GM10248 (cell line): Measurements from ENCODE around the gene ZSWIM3.

Source experiments
- CTCF ChIA-PET: fragments of 300-600 bp; sonication (Branson Sonifier 250); formaldehyde crosslinking; extraction: SDS; loops from one replicate; lab custom pipeline; 2021; ENCODE audit warnings: antibody characterized with exemption; lab: Yijun Ruan, JAX
- POLR2A ChIA-PET: fragments of 350-650 bp; sonication (Branson Sonifier 250); formaldehyde crosslinking; extraction: SDS; loops from one replicate; lab custom pipeline; 2020; ENCODE audit warnings: antibody characterized with exemption; lab: Yijun Ruan, JAX
- DNase-seq: peaks from one replicate; pipeline ENCODE4 v3.0.0; 2012; ENCODE audit errors: extremely low spot score
- CTCF ChIP-seq: IDR thresholded peaks from 2 replicates; pipeline ENCODE4 v1.5.1; 2012; ENCODE audit warnings: mild to moderate bottlenecking, low read depth; ENCODE audit errors: extremely low read depth, missing control alignments, control extremely low read depth

The ZSWIM3 gene

GRCh38 chr20:45857114-45857881 is at the start of gene ZSWIM3, which contains the start of gene ACOT8:
ZSWIM3 (plus strand) TSS chr20:45857614; CDS start chr20:45857826, 212 bp downstream.
ACOT8 (minus strand) TSS chr20:45857392; CDS start chr20:45857315, 77 bp downstream.
- POLR2A ChIA-PET = no interaction called here
- CTCF ChIA-PET = interaction anchor here (1.0 to 2.3 kb wide), 3 partner anchors 15 to 65 kb away, joined by 3 to 7 read pairs (median 3); partner anchors contain the start of genes DNTTIP1 and WFDC3

GRCh38 chr20:45810191-45810970 is 47.0 kb upstream of the ZSWIM3 start:
- DNase-seq = no peak
- ChIA-PET POLR2A (no interaction called here), CTCF (interaction anchor here (1.5 to 4.0 kb wide), 2 partner anchors 11 kb away, joined by 5 to 22 read pairs; no protein-coding TSS in a partner anchor)
- no peak for TF ChIP-seq CTCF

More at GRCh38 chr20:45857114-45857881, at the start of gene ZSWIM3, which contains the start of gene ACOT8:
- peak; percentile 100 for DNase-seq
- TF ChIP-seq CTCF = no peak

- POLR2A ChIA-PET = interaction anchor here (1.2 kb wide), 1 partner anchor 16 kb away, joined by 3 read pairs; no protein-coding TSS in a partner anchor
- CTCF ChIA-PET = interaction anchor here (1.0 to 2.2 kb wide), 3 partner anchors 12 to 41 kb away, joined by 3 to 7 read pairs (median 5); no protein-coding TSS in a partner anchor
- no peak for TF ChIP-seq CTCF
- peak; percentile 99 for DNase-seq
Observed at GRCh38 chr20:45812157-45813005, 45.0 kb upstream of the ZSWIM3 start, which contains the start of gene UBE2C. UBE2C (plus strand) TSS chr20:45812644; CDS start chr20:45812696, 52 bp downstream.

- CTCF ChIA-PET = interaction anchor here (0.5 to 2.2 kb wide), 4 partner anchors 13 to 439 kb away, joined by 3 to 7 read pairs (median 3); no protein-coding TSS in a partner anchor
- POLR2A ChIA-PET = interaction anchor here (1.2 kb wide), 1 partner anchor 17 kb away, joined by 3 read pairs; no protein-coding TSS in a partner anchor
- TF ChIP-seq CTCF = no peak
- no peak for DNase-seq
Observed at GRCh38 chr20:45813006-45813340, 44.4 kb upstream of the ZSWIM3 start.

GRCh38 chr20:45813489-45813888 is 43.9 kb upstream of the ZSWIM3 start:
- POLR2A ChIA-PET = interaction anchor here (1.2 kb wide), 1 partner anchor 17 kb away, joined by 3 read pairs; no protein-coding TSS in a partner anchor

More at GRCh38 chr20:45813489-45813888, 43.9 kb upstream of the ZSWIM3 start:
- CTCF ChIA-PET = interaction anchor here (0.5 to 2.2 kb wide), 4 partner anchors 13 to 440 kb away, joined by 3 to 7 read pairs (median 3); no protein-coding TSS in a partner anchor
- TF ChIP-seq CTCF = no peak
- no peak for DNase-seq
